ENCODE results near the gene ADAMTS18. TPM values are rescaled to one million over a fixed set of nuclear protein-coding genes. Genes with fewer than 3 reads are reported as not detected.

ADAMTS18 gene
- polyA plus RNA-seq, 1 donor (not counting 4 experiments of a cell fraction or from before 2014, with no cell fraction given): not detected

GRCh38 chr16:77424871-77425604 is 9.8 kb downstream of the ADAMTS18 start:
- TF ChIP-seq EZH2 (IDR thresholded peaks at IDR 0.05; ENCODE audit: low read length): no peak
- TF ChIP-seq CTCF (optimal IDR thresholded peaks at IDR 0.05 in 1 of 3, IDR thresholded peaks at IDR 0.05 in 1 of 3, conservative IDR thresholded peaks at IDR 0.05 in 1 of 3; ENCODE audit: extremely low read depth in 1 of 3, insufficient read depth in 2 of 3, low read length in 3 of 3): no peak
- no peaks in the 10 kb centered on the region for H3K27me3 ChIP-seq (ENCODE audit: control insufficient read depth, extremely low read depth, insufficient read depth, low read length)
- no peaks in the 10 kb centered on the region for H3K9me1 ChIP-seq (ENCODE audit: control insufficient read depth, extremely low read depth, insufficient read depth, low read length)

GRCh38 chr16:77422196-77422784 is 12.5 kb downstream of the ADAMTS18 start:
- Histone ChIP-seq H3K9me1 (ENCODE audit: control insufficient read depth, extremely low read depth, insufficient read depth, low read length) (no peaks in the 10 kb centered on the region), H3K27ac (ENCODE audit: control insufficient read depth, insufficient read depth, low read length) (no peak overlapping the region), H3K9me3 (ENCODE audit: control insufficient read depth, low read depth, low read length) (no peaks in the 10 kb centered on the region), H4K20me1 (ENCODE audit: control insufficient read depth, extremely low read depth, insufficient read depth, low read length) (no peaks in the 10 kb centered on the region), H3K4me3 (ENCODE audit: control insufficient read depth in 2 of 3, extremely low read depth in 1 of 3, insufficient read depth in 2 of 3, low read depth in 1 of 3, low read length in 3 of 3) (no peak overlapping the region), H3K4me2 (ENCODE audit: control insufficient read depth, extremely low read depth, insufficient read depth, low read depth, low read length) (no peak overlapping the region), H3K36me3 (ENCODE audit: control insufficient read depth in 2 of 2, extremely low read depth in 1 of 2, insufficient read depth in 2 of 2, low read length in 2 of 2) (no peaks in the 10 kb centered on the region), H3K9ac (ENCODE audit: control insufficient read depth, extremely low read depth, insufficient read depth, low read length) (no peak overlapping the region), H3K27me3 (ENCODE audit: control insufficient read depth, extremely low read depth, insufficient read depth, low read length) (no peaks in the 10 kb centered on the region), H3K79me2 (ENCODE audit: control insufficient read depth, insufficient read depth, low read length) (no peaks in the 10 kb centered on the region), H2AFZ (ENCODE audit: control insufficient read depth, low read length) (no peak overlapping the region), H3K4me1 (ENCODE audit: control insufficient read depth, extremely low read depth, insufficient read depth, low read length) (no peaks in the 10 kb centered on the region)
- FAIRE-seq (no peak), DNase-seq (ENCODE audit: low read depth, low spot score) (no peak)
- dilution Hi-C loops (cut with MboI; ENCODE audit: extremely low pct_ligation_motif_present, low sequenced_read_pairs): no loop called here
- TF ChIP-seq CTCF (optimal IDR thresholded peaks at IDR 0.05 in 1 of 3, IDR thresholded peaks at IDR 0.05 in 1 of 3, conservative IDR thresholded peaks at IDR 0.05 in 1 of 3; ENCODE audit: extremely low read depth in 1 of 3, insufficient read depth in 2 of 3, low read length in 3 of 3) (no peak), EZH2 (IDR thresholded peaks at IDR 0.05; ENCODE audit: low read length) (no peak)

More at GRCh38 chr16:77424871-77425604, 9.8 kb downstream of the ADAMTS18 start:
- no peak overlapping the region for H3K4me2 ChIP-seq (ENCODE audit: control insufficient read depth, extremely low read depth, insufficient read depth, low read depth, low read length)
- FAIRE-seq (no peak), DNase-seq (ENCODE audit: low read depth, low spot score) (no peak)
- H2AFZ ChIP-seq (ENCODE audit: control insufficient read depth, low read length): no peak overlapping the region
- H3K4me1 ChIP-seq (ENCODE audit: control insufficient read depth, extremely low read depth, insufficient read depth, low read length): no peaks in the 10 kb centered on the region
- no peaks in the 10 kb centered on the region for H3K9me3 ChIP-seq (ENCODE audit: control insufficient read depth, low read depth, low read length)
- no peaks in the 10 kb centered on the region for H3K79me2 ChIP-seq (ENCODE audit: control insufficient read depth, insufficient read depth, low read length)
- no peak overlapping the region for H3K4me3 ChIP-seq (ENCODE audit: control insufficient read depth in 2 of 3, extremely low read depth in 1 of 3, insufficient read depth in 2 of 3, low read depth in 1 of 3, low read length in 3 of 3)
- H3K36me3 ChIP-seq (ENCODE audit: control insufficient read depth in 2 of 2, extremely low read depth in 1 of 2, insufficient read depth in 2 of 2, low read length in 2 of 2): no peaks in the 10 kb centered on the region
- dilution Hi-C loops (cut with MboI; ENCODE audit: extremely low pct_ligation_motif_present, low sequenced_read_pairs): no loop called here
- no peak overlapping the region for H3K9ac ChIP-seq (ENCODE audit: control insufficient read depth, extremely low read depth, insufficient read depth, low read length)
- no peak overlapping the region for H3K27ac ChIP-seq (ENCODE audit: control insufficient read depth, insufficient read depth, low read length)
- H4K20me1 ChIP-seq (ENCODE audit: control insufficient read depth, extremely low read depth, insufficient read depth, low read length): no peaks in the 10 kb centered on the region
